ENCODE results near the gene LYSMD3. TPM values are rescaled to one million over a fixed set of nuclear protein-coding genes. Genes with fewer than 3 reads are reported as not detected.
A peak's percentile ranks its signal among the peaks of the same experiment; 100 is the strongest.

The LYSMD3 gene
- total and polyA plus RNA-seq, 10 of the 15 experiments (the other 5 are each of a cell fraction or from before 2014, with no cell fraction given): 3.9 to 22.5 (median 12.6) TPM

GRCh38 chr5:90474235-90475107 is 54.9 kb downstream of the LYSMD3 start, which contains the start of the genes MBLAC2 and POLR3G:
MBLAC2 (minus strand) TSS chr5:90474771; CDS start chr5:90474292, 479 bp downstream.
POLR3G (plus strand) TSS chr5:90474864; CDS start chr5:90485568, 10,704 bp downstream.
- ChIA-PET RAD21 (ENCODE audit: unreplicated experiment) (interaction anchor here (0.9 to 4.6 kb wide), 3 partner anchors 55 to 209 kb away, joined by 3 to 37 read pairs (median 3); partner anchors contain the start of genes CETN3 and LYSMD3), CTCF (interaction anchor here (0.5 to 4.9 kb wide), 4 partner anchors 51 to 1124 kb away, joined by 3 to 30 read pairs (median 4); partner anchors contain the start of genes CETN3 and LYSMD3), POLR2A (interaction anchor here (0.5 to 2.4 kb wide), 7 partner anchors 12 to 65 kb away, joined by 3 to 21 read pairs (median 3); partner anchors contain the start of genes CETN3 and LYSMD3), SMC1A (ENCODE audit: uncharacterized antibody, unreplicated experiment) (interaction anchor here (0.7 to 1.7 kb wide), 3 partner anchors 36 to 309 kb away, joined by 4 to 10 read pairs (median 5); no protein-coding TSS in a partner anchor)
- Histone ChIP-seq H4K20me1 (ENCODE audit: control insufficient read depth, insufficient read depth) (no peaks in the 10 kb centered on the region), H3K9me3 (replicated peaks; ENCODE audit: control insufficient read depth, insufficient read depth, low read length) (peaks cover 1% of the 10 kb centered on the region; the same call in 1 of the 3 replicates), H3K36me3 (ENCODE audit: control insufficient read depth in 2 of 2, insufficient read depth in 2 of 2, low read length in 1 of 2) (no peaks in the 10 kb centered on the region), H3K27me3 (replicated peaks in 1 of 2; ENCODE audit: control insufficient read depth in 2 of 2, insufficient read depth in 2 of 2, low read length in 1 of 2) (no peaks in the 10 kb centered on the region), H2AFZ (ENCODE audit: control insufficient read depth, low read depth, low read length) (peak within 1 kb of the TSS; percentile 95), H3K4me3 (peak within 1 kb of the TSS; percentile 89), H3K4me1 (ENCODE audit: control insufficient read depth, insufficient read depth, low read length) (peaks cover 3% of the 10 kb centered on the region; the same call in 1 of the 2 replicates), H3K4me2 (ENCODE audit: control insufficient read depth, insufficient read depth) (peak within 1 kb of the TSS; percentile 98), H3K79me2 (ENCODE audit: control insufficient read depth, insufficient read depth, low read length) (peaks cover 36% of the 10 kb centered on the region), H3K27ac (ENCODE audit: control insufficient read depth, insufficient read depth) (peak within 1 kb of the TSS; percentile 76), H3K9ac (ENCODE audit: control insufficient read depth, insufficient read depth, low read length) (peak within 1 kb of the TSS; percentile 84)
- in situ Hi-C loops (cut with MboI): no loop called here
- intact Hi-C loops (cut with micrococcal nuclease; ENCODE audit: unreplicated experiment): loop anchor here (1.0 to 10.0 kb wide), 3 partner anchors 55 to 910 kb away; partner anchors contain the start of genes ARRDC3, CETN3 and LYSMD3
- DNase-seq (ENCODE audit: low read depth, low spot score) (peak; percentile 77), FAIRE-seq (peak; percentile 47), ATAC-seq (peak; percentile 86)
- BruUV-seq (replicated peaks): no TSS peak
- WGBS (ENCODE audit: insufficient coverage, insufficient replicate concordance, low lambda C conversion rate, missing lambda C conversion rate): under 1% methylated on average over 73 of the region's 73 CpGs
- TF ChIP-seq IKZF2 (IDR thresholded peaks at IDR 0.05): peak; percentile 50 to 78; a peak in 3 of 4 replicates
- TF ChIP-seq ATF7 (IDR thresholded peaks at IDR 0.05; ENCODE audit: low read depth): peak; percentile 58
- peak; percentile 81; the same call in 1 of the 2 replicates for TF ChIP-seq CBFB (IDR thresholded peaks at IDR 0.05; ENCODE audit: low read depth)
- no peak for TF ChIP-seq IRF4 (IDR thresholded peaks at IDR 0.05; ENCODE audit: low read depth, low read length)
- TF ChIP-seq JUND (IDR thresholded peaks at IDR 0.05; ENCODE audit: low read depth, low read length): no peak
- no peak for TF ChIP-seq ZBTB11 (CRISPR knock-in tag; IDR thresholded peaks at IDR 0.05)
- no peak for TF ChIP-seq MYB (IDR thresholded peaks at IDR 0.05; ENCODE audit: borderline replicate concordance, low read depth, low read length)
- TF ChIP-seq, protein P1, sequence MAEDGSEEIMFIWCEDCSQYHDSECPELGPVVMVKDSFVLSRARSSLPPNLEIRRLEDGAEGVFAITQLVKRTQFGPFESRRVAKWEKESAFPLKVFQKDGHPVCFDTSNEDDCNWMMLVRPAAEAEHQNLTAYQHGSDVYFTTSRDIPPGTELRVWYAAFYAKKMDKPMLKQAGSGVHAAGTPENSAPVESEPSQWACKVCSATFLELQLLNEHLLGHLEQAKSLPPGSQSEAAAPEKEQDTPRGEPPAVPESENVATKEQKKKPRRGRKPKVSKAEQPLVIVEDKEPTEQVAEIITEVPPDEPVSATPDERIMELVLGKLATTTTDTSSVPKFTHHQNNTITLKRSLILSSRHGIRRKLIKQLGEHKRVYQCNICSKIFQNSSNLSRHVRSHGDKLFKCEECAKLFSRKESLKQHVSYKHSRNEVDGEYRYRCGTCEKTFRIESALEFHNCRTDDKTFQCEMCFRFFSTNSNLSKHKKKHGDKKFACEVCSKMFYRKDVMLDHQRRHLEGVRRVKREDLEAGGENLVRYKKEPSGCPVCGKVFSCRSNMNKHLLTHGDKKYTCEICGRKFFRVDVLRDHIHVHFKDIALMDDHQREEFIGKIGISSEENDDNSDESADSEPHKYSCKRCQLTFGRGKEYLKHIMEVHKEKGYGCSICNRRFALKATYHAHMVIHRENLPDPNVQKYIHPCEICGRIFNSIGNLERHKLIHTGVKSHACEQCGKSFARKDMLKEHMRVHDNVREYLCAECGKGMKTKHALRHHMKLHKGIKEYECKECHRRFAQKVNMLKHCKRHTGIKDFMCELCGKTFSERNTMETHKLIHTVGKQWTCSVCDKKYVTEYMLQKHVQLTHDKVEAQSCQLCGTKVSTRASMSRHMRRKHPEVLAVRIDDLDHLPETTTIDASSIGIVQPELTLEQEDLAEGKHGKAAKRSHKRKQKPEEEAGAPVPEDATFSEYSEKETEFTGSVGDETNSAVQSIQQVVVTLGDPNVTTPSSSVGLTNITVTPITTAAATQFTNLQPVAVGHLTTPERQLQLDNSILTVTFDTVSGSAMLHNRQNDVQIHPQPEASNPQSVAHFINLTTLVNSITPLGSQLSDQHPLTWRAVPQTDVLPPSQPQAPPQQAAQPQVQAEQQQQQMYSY (CRISPR knock-in tag; IDR thresholded peaks at IDR 0.05): no peak
- TF ChIP-seq, protein P2, sequence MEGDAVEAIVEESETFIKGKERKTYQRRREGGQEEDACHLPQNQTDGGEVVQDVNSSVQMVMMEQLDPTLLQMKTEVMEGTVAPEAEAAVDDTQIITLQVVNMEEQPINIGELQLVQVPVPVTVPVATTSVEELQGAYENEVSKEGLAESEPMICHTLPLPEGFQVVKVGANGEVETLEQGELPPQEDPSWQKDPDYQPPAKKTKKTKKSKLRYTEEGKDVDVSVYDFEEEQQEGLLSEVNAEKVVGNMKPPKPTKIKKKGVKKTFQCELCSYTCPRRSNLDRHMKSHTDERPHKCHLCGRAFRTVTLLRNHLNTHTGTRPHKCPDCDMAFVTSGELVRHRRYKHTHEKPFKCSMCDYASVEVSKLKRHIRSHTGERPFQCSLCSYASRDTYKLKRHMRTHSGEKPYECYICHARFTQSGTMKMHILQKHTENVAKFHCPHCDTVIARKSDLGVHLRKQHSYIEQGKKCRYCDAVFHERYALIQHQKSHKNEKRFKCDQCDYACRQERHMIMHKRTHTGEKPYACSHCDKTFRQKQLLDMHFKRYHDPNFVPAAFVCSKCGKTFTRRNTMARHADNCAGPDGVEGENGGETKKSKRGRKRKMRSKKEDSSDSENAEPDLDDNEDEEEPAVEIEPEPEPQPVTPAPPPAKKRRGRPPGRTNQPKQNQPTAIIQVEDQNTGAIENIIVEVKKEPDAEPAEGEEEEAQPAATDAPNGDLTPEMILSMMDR (IDR thresholded peaks at IDR 0.05 in 2 of 3, conservative IDR thresholded peaks at IDR 0.05 in 1 of 3; ENCODE audit: control insufficient read depth in 2 of 3, extremely low read depth in 1 of 3, insufficient read depth in 1 of 3, low read depth in 3 of 3, low read length in 3 of 3): peak in 2 of 3 experiments; percentile 13 to 53; a peak in 4 of 6 replicates
